NCI-H146 (cell line): Measurements from ENCODE around the gene MCRIP1.

Experiments used
- DNase-seq: peaks from one replicate; lab custom pipeline; 2025; lab: John Stamatoyannopoulos, UW

The MCRIP1 gene, protein sequence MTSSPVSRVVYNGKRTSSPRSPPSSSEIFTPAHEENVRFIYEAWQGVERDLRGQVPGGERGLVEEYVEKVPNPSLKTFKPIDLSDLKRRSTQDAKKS

GRCh38 chr17:81833160-81833920 is at the start of gene MCRIP1:
TSS of gene MCRIP1 (minus strand) at chr17:81833291. CDS start at chr17:81824506, 8,785 bp downstream.
- peak; percentile 94 for DNase-seq

GRCh38 chr17:81879121-81879520 is 46.0 kb upstream of the MCRIP1 start:
- no peak for DNase-seq

- no peak for DNase-seq
Measured at GRCh38 chr17:81878294-81878693, 45.2 kb upstream of the MCRIP1 start.

DNA sequence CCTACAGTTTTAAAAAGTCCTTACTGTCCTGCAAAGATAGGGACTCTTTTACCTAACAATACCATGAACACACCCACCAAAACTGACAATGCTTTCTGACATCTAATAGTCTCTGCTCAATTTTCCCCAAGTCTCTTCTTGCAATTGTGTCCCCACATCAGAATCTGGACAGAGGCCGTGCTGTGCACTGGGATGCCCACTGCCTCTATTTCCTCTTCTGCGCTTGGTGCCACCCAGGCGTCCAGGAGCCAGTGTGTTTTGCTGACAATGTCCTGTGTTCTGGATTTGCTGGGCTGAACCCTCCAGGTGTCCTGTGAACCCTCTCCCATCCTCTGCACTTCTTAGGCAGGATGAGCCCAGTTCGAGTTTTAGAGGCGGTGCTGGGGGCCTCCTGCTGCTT is 44.5 kb upstream of the MCRIP1 start:
- DNase-seq: no peak

GRCh38 chr17:81871387-81872230 is 38.5 kb upstream of the MCRIP1 start:
- peak; percentile 90 for DNase-seq

GRCh38 chr17:81870981-81871386 is 37.9 kb upstream of the MCRIP1 start, which contains the start of gene ARHGDIA:
TSS of gene ARHGDIA (minus strand) at chr17:81871337. CDS start at chr17:81869930, 1,407 bp downstream.
- DNase-seq: no peak

- DNase-seq: no peak
Measured at GRCh38 chr17:81870131-81870980, 37.3 kb upstream of the MCRIP1 start.

GRCh38 chr17:81869221-81870130 is 36.4 kb upstream of the MCRIP1 start:
- DNase-seq: no peak

DNA sequence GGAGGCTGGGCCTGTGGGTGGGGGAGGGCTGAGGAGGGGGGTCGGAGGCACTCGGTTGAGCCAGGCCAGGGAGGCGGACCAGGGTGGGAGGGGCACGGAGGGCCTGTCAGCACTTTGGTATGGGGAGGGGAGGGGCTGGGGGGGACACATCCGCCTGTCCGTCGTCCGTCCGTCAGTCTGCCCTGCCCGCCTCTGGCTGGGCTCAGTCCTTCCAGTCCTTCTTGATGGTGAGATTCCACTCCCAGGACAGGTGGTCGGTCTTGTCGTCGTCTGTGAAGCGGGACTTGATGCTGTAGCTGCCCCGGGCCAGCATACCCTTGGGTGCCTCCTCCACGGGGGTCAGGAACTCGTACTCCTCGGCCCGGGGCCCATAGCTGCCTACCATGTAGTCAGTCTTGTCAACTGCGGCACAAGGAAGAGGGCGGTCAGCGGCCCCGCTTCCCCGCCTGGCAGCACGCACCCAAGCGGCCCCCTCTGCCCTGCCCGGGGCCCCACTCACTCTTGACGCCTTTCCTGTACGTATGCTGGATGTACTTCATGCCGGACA is 35.7 kb upstream of the MCRIP1 start:
- no peak for DNase-seq

GRCh38 chr17:81867991-81868673 is 35.0 kb upstream of the MCRIP1 start:
- DNase-seq: no peak

GRCh38 chr17:81867170-81867990 is 34.3 kb upstream of the MCRIP1 start:
- DNase-seq: no peak

GRCh38 chr17:81866440-81867169 is 33.5 kb upstream of the MCRIP1 start:
- no peak for DNase-seq

DNA sequence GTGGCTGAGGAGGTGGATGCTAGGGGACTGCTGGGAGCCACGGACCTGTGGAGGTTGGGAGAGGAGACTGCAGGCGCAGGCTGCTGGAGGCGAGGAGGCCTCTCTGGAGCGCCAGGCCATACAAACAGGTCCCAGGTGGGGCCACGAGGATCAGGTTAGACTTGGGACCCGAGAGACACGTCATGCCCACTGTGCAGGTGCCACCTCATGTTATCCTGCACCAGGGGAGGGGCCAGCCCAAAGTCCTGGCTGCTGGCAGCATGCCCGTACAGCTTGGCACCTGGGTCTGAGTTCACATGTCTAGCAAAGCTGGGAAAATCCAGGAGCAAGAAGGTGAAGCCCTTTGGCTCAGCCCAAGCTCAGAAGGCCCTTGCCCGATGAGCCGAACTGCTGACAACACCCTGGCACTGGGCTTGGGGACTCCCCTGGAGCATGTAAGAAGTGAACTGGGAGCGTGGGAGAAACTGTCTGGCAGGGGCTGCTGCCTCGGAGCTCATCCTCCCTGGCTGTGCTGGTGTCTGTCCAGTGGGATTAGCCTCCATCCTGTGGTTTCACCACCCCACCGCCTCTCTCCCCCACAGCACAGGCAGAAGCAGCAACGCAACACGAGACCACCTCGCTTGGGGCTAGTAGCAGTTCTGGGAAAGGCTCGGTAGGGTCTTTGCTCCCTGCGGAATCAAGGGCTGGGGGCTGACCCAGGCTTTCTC is 32.8 kb upstream of the MCRIP1 start:
- DNase-seq: no peak

GRCh38 chr17:81865358-81865732 is 32.3 kb upstream of the MCRIP1 start:
- DNase-seq: no peak

GRCh38 chr17:81863833-81864768 is 31.0 kb upstream of the MCRIP1 start:
- DNase-seq: no peak

GRCh38 chr17:81863123-81863675 is 30.1 kb upstream of the MCRIP1 start:
- no peak for DNase-seq
